Measurements from ENCODE around the gene PLXDC2.

- no peak for TF ChIP-seq CTCF (IDR thresholded peaks at IDR 0.05)
- no peak for TF ChIP-seq EZH2 (IDR thresholded peaks at IDR 0.05; ENCODE audit: borderline replicate concordance, insufficient read depth, low read depth, low read length, poor library complexity, severe bottlenecking)
Observed at GRCh38 chr10:19872504-19873271, 56.5 kb downstream of the PLXDC2 start.

Data from B cell (primary cell).